Neutrophil (primary cell): ENCODE measurements around the gene ZBTB16.

Experiments used
- H3K27ac ChIP-seq: fragments of 200-600 bp; sonication (generic); 2 replicates; pipeline ENCODE4 v1.5.1; 2016; ENCODE audit warnings: mild to moderate bottlenecking, moderate library complexity
- H3K27me3 ChIP-seq: fragments of 200-600 bp; sonication (generic); 2 replicates; pipeline ENCODE4 v1.6.0; 2016; ENCODE audit warnings: mild to moderate bottlenecking
- H3K36me3 ChIP-seq: fragments of 200-600 bp; sonication (generic); 2 replicates; pipeline ENCODE4 v1.5.1; 2017
- H3K4me1 ChIP-seq, 2 experiments: fragments of 200-600 bp in 1 of 2; sonication (generic) in 1 of 2; 1 replicate in 1 of 2; 2 replicates in 1 of 2; pipeline versions ENCODE4 v1.5.1 to v1.6.1; 2013 to 2016; ENCODE audit warnings: low read depth in 1 of 2, low read length in 1 of 2, mild to moderate bottlenecking in 1 of 2, moderate library complexity in 1 of 2; ENCODE audit not compliant: control insufficient read depth in 1 of 2, insufficient read depth in 1 of 2
- H3K4me3 ChIP-seq, 2 experiments: fragments of 200-600 bp in 1 of 2; sonication (generic) in 1 of 2; 1 replicate in 1 of 2; 2 replicates in 1 of 2; pipeline ENCODE4 v1.5.1; 2013 to 2016; ENCODE audit warnings: low read depth in 1 of 2, low read length in 1 of 2, mild to moderate bottlenecking in 1 of 2, moderate library complexity in 1 of 2
- H3K9me3 ChIP-seq: fragments of 200-600 bp; sonication (generic); 2 replicates; pipeline ENCODE4 v1.5.1; 2016
- CTCF ChIP-seq: fragments of 200-600 bp; sonication (generic); IDR thresholded peaks from 2 replicates; pipeline ENCODE4 v1.5.1; 2016; ENCODE audit warnings: antibody characterized with exemption

The ZBTB16 gene

GRCh38 chr11:114116357-114116756 is 56.8 kb downstream of the ZBTB16 start:
- peaks cover 10% of the 10 kb centered on the region in 2 experiments for H3K4me1 ChIP-seq
- H3K27me3 ChIP-seq: no peaks in the 10 kb centered on the region
- H3K4me3 ChIP-seq: no peak overlapping the region
- no peaks in the 10 kb centered on the region for H3K9me3 ChIP-seq
- no peak overlapping the region for H3K27ac ChIP-seq
- H3K36me3 ChIP-seq: no peaks in the 10 kb centered on the region
- TF ChIP-seq CTCF: no peak

GRCh38 chr11:114116800-114117199 is 57.3 kb downstream of the ZBTB16 start:
- TF ChIP-seq CTCF: no peak
- Histone ChIP-seq H3K27ac (no peak overlapping the region), H3K9me3 (no peaks in the 10 kb centered on the region), H3K27me3 (no peaks in the 10 kb centered on the region), H3K4me3 (no peak overlapping the region), H3K4me1 (peaks cover 6% of the 10 kb centered on the region in 2 experiments), H3K36me3 (no peaks in the 10 kb centered on the region)

GRCh38 chr11:114120606-114121005 is 61.1 kb downstream of the ZBTB16 start:
- Histone ChIP-seq H3K4me3 (no peak overlapping the region), H3K9me3 (no peaks in the 10 kb centered on the region), H3K27ac (no peak overlapping the region)

GRCh38 chr11:114121138-114121537 is 61.6 kb downstream of the ZBTB16 start:
- Histone ChIP-seq H3K27ac (no peak overlapping the region), H3K36me3 (no peaks in the 10 kb centered on the region), H3K9me3 (no peaks in the 10 kb centered on the region), H3K27me3 (no peaks in the 10 kb centered on the region), H3K4me1 (peaks cover 3 to 4% of the 10 kb centered on the region in 2 experiments), H3K4me3 (no peak overlapping the region)
- TF ChIP-seq CTCF: no peak

More at GRCh38 chr11:114120606-114121005, 61.1 kb downstream of the ZBTB16 start:
- TF ChIP-seq CTCF: no peak
- Histone ChIP-seq H3K4me1 (peaks cover 3% of the 10 kb centered on the region in 2 experiments), H3K27me3 (no peaks in the 10 kb centered on the region), H3K36me3 (no peaks in the 10 kb centered on the region)

GRCh38 chr11:114121804-114122504 is 62.4 kb downstream of the ZBTB16 start:
- Histone ChIP-seq H3K27ac (no peak overlapping the region), H3K36me3 (no peaks in the 10 kb centered on the region), H3K9me3 (no peaks in the 10 kb centered on the region), H3K4me3 (no peak overlapping the region), H3K27me3 (no peaks in the 10 kb centered on the region), H3K4me1 (peaks cover 9 to 12% of the 10 kb centered on the region in 2 experiments)
- TF ChIP-seq CTCF: no peak
